PFSK-1 (cell line): ENCODE data around the gene CREG1.

Experiments used
- POLR2AphosphoS5 ChIP-seq: IDR thresholded peaks from 2 replicates; pipeline ENCODE4 v1.6.1; 2012; ENCODE audit warnings: low read depth, mild to moderate bottlenecking, control low read depth, low read length, moderate library complexity
- REST ChIP-seq, 2 experiments: IDR thresholded peaks; 2 replicates each; pipeline versions ENCODE4 v1.6.1 to v1.8.0; 2011 to 2012; ENCODE audit warnings: low read depth in 2 of 2, low read length in 2 of 2, control low read depth in 1 of 2, inconsistent platforms in 1 of 2, mild to moderate bottlenecking in 1 of 2, moderate library complexity in 1 of 2; ENCODE audit not compliant: insufficient read depth in 1 of 2

- no peak for TF ChIP-seq REST (IDR thresholded peaks at IDR 0.05; ENCODE audit: insufficient read depth in 1 of 2, low read depth in 2 of 2, low read length in 2 of 2)
- no peak for TF ChIP-seq POLR2AphosphoS5
Measured at GRCh38 chr1:167564612-167565270, 11.2 kb upstream of the CREG1 start.
